ENCODE measurements around the gene MCOLN1.

MCOLN1 gene

GRCh38 chr19:7524523-7524922, 2.1 kb downstream of the MCOLN1 start:
- H3K4me3 ChIP-seq (ENCODE audit: low read depth, low read length) = no peak overlapping the region
- TF ChIP-seq CTCF (IDR thresholded peaks at IDR 0.05; ENCODE audit: low read depth, low read length, missing control alignments) = no peak
- DNase-seq (ENCODE audit: low read depth) = no peak

DNA sequence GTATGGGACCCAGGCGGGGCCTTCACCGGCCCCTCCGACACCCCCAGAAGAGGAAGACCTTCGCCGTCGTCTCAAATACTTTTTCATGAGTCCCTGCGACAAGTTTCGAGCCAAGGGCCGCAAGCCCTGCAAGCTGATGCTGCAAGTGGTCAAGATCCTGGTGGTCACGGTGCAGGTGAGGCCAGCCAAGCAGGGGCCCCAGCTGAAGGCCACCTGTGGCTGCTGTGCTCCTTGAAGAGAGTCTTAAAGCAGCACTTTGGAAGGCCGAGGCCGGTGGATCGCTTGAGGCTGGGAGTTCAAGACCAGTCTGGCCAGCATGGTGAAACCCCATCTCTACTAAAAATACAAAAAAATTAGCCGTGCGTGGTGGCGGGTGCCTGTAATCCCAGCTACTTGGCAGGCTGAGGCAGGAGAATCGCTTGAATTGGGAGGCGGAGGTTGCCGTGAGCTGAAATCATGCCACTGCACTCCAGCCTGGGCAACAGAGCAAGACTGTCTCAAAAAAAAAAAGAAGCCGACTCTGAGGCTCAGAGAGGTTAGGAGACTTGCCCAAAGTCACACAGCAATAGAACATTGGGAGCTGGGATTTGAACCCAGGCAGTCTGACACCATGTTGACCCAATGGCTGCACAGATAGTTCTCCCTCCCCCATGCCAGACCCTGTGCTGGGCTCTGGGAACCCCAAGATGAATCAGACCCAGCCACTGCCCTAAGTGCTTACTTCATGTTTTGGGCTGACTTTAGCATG, 2.7 kb downstream of the MCOLN1 start:
- DNase-seq (ENCODE audit: low read depth) = no peak
- TF ChIP-seq CTCF (IDR thresholded peaks at IDR 0.05; ENCODE audit: low read depth, low read length, missing control alignments) = no peak
- H3K4me3 ChIP-seq (ENCODE audit: low read depth, low read length) = no peak overlapping the region

- no peak overlapping the region for H3K4me3 ChIP-seq (ENCODE audit: low read depth, low read length)
- no peak for DNase-seq (ENCODE audit: low read depth)
- no peak for TF ChIP-seq CTCF (IDR thresholded peaks at IDR 0.05; ENCODE audit: low read depth, low read length, missing control alignments)
Measured at GRCh38 chr19:7526059-7526929, 3.9 kb downstream of the MCOLN1 start.

DNA sequence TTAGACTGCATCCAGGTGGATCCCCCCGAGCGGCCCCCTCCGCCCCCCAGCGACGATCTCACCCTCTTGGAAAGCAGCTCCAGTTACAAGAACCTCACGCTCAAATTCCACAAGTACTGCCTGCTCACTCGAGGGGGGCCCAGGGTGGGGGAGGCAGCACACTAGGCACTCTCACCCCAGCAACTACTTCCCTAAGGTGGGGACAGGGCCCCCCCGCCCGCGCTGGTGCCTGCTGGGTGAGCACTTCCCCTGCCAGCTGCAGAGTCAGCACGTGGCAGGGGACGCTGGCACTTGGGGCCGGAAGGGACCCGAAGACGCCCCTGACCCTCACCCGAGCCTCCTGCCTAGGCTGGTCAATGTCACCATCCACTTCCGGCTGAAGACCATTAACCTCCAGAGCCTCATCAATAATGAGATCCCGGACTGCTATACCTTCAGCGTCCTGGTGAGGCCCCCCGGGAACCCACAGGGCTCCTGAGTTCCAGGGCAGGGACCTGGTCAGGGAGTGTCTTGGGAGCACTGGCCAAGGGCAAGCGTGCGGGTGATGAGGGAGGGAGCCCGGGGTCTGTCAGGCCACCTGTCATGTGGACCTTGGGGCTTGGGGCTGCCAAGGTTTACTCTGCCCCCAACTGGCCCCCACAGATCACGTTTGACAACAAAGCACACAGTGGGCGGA, 5.2 kb downstream of the MCOLN1 start:
- no peak overlapping the region for H3K4me3 ChIP-seq (ENCODE audit: low read depth, low read length)
- TF ChIP-seq CTCF (IDR thresholded peaks at IDR 0.05; ENCODE audit: low read depth, low read length, missing control alignments) = no peak
- DNase-seq (ENCODE audit: low read depth) = no peak

- no peak for TF ChIP-seq CTCF (IDR thresholded peaks at IDR 0.05; ENCODE audit: low read depth, low read length, missing control alignments)
- no peak for DNase-seq (ENCODE audit: low read depth)
- H3K4me3 ChIP-seq (ENCODE audit: low read depth, low read length) = no peak overlapping the region
Measured at GRCh38 chr19:7528192-7528519, 5.7 kb downstream of the MCOLN1 start.

GRCh38 chr19:7528522-7529245, 6.3 kb downstream of the MCOLN1 start:
- DNase-seq (ENCODE audit: low read depth) = no peak
- no peak overlapping the region for H3K4me3 ChIP-seq (ENCODE audit: low read depth, low read length)
- TF ChIP-seq CTCF (IDR thresholded peaks at IDR 0.05; ENCODE audit: low read depth, low read length, missing control alignments) = no peak
